GM18519 (cell line): ENCODE data around the gene DCBLD2.

Experiments
- ATAC-seq: cut with Tn5 transposase; IDR thresholded peaks from one replicate; pipeline ENCODE4 v1.9.1; 2021; ENCODE audit warnings: mild to moderate bottlenecking, moderate library complexity; ENCODE audit not compliant: unreplicated experiment, low FRiP score

Gene DCBLD2

DNA sequence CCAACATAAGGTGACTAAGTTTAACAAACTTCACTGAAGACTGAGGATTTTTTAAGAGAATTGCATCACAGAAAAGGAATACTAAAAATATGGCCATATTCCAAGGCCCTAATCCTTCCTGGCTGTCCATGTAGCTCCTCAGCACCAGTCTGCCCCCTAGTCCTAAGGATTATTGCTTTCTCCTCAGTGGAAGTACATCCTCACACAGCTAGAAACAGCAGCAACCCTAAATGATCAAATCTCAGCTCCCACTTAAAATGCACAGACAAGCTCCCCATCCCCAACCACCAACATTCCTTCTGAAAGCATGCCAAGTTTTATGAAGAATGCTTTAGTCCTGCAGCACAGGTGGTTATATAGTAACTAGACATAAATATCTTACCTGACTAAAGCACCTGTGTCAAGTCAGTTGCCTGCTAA lies 123.7 kb downstream of the DCBLD2 start:
- no peak for ATAC-seq

DNA sequence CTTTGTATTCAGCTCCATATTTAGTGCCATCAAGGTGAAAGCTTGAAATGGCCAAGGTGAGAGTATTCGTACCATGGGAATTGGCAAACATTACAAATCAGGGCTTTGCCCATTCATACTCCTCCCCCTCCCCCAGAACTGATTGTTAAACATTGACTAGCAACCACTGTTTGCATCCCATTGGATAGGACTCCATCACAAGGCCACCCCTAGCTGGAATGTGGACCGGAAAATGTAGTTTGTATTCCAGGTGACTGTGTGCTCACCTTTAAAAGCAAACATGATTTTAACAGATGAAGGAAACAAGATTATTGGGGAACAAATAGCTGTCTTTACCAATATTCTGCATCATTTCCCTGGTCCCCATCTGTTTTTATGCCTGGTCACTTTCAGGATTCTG lies 124.2 kb downstream of the DCBLD2 start:
- ATAC-seq, result no peak

DNA sequence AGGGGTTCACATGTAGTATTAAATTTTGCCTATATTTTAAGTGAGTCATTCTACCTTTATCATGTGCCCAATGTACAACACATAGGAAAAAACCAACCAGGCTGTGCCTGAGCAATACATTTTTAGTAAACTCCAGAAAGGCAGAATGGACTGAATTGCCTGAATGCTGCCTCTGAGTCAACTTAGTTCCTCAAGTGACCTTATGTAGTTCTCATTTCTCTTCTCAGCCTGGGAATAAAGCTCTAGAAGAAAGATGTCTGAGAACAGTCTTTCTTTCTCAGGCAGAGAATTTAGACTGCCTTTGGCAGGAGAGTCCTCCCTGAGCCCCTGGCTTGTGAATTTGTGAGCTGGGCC lies 125.4 kb downstream of the DCBLD2 start:
- no peak for ATAC-seq

DNA sequence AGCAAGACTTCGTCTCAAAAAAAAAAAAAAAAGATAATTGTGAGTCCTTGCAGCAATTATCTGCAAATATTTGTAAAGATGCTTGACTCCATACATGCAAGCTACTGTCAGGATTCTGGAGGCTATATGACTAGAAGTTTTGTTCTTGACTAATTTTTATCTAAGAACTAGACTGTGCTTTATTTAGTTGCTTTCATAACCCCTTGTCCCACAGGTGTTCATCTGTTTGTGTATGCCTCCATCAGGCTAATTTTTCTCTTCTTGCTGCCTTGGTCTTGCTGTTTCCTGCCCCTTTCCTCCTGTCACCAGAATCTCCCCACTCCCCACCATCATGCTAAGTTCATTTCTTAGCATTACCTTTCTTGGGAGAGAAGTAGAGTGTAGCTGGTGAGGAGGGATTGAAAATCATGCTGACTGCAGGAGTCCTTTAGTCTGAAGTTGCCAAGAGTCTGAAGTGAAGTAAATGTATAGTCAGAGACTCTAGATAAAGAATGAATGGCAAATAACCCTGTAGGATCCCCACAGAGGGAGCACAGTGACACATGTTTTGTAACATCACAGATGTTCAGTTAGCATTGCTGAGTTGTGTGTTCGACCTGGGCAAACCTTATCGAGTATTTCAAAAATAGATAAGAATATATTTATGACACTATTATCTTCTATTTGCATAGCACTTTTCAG lies 125.9 kb downstream of the DCBLD2 start:
- ATAC-seq, result no peak

DNA sequence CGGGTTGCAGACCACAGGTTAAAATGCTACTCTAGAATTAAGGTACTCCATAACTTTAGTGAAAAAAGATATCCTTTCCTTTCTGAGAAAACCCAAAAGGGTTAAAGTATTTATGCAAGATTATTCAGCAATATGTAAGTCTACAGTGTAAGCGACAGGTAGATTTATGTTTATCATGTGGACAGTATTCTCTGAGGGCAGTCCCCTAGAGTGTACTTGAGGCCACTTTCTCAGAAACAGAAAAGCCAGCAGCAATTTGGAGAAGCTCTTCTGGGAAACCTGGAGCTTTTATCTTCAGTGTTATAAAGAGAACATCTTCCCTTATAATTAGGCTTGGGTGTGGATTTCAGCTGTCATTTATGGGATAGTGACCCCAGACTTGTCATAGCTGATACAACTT lies 129.5 kb downstream of the DCBLD2 start:
- ATAC-seq, result no peak

DNA sequence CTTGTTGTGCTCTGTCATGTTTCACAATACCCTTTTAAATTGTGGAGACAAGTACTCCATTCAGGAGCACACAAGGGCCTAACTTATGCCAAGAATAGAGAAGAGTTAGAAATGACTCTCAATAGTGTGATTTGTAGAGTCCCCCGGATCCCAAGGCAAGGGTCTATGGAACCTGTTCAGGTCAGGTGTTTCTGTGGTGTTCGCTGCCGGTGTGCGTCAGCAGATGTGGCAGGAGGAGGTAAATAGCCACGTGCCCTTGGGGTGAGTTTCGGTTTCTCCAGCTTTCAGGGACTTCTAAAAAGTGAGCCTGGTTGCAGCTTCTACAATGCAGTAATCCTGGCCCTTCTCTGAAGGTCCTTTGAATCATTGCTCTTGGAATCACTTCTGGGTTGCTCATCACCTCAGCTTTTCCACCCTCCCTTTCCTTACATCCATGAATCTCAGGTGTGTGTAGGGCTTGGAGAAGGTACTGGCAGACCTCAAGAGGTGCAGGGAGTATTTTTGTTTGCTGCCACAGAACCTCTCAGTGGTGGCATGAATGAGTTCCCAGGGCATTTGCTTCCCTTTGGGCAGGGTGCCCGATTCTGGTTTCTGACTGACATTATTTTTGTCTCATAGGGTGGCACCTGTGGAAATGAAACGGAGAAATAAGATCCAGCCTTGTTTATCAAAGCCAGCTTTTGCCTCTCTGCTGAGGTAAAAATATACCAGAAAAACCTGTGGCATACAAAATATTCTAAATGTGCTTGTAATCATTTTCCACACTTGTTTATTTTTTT lies 131.0 kb downstream of the DCBLD2 start:
- no peak for ATAC-seq

DNA sequence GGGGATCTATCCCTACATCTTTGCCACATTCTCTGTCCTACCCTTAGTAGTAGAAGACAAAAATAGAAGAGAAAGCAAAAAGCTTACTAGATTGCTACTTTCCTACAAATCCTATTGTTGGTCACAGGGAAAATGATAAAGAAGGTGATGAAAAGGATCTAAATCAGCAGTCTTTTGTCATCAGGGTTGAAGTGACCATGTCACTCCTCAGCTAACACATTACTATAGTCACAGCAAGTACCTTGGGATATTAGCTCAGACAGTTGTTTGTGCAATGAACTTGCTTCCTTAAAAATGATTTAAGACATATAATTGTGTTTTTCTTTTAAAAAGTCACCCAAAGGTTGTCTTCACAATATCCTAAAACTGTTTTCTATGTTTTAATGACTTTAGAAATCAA lies 132.0 kb downstream of the DCBLD2 start:
- ATAC-seq, result no peak

DNA sequence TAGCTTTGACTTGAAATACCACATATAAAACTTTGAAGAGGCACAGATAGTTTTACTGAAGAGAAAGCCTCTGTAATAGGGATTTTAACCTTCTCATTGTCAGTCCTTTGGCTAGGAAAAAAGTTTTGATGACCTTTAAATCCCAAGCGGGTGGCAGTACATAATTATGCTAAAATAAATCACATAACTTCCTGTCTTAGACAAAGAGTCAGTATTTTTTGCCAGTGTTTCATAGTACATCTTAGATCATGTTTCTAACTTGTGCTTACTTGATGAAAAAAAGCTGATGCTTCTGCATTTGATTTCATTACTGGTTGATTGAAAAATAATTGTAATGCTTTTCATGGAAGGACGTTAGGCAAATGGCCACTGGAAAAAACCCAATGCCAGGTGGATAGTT lies 132.5 kb downstream of the DCBLD2 start:
- no peak for ATAC-seq

DNA sequence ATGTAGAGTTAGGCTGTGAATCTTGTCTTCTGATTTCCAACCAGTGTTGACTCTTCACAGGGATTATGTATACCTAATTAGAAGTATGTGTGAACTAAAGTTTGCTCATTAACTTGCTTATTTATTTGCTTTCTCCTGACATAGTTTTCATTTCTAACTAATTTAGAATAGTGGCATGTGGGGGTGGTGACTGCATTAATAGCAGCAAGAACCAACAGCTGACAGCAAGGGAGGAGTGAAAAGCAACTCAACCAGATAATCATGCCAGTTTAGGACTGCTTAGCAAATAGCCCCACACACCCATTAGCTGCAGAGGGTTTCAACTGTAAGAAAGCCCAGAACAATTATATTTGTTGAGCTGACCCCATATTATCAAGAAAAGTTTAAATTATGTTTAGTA lies 134.6 kb downstream of the DCBLD2 start:
- ATAC-seq, result no peak

DNA sequence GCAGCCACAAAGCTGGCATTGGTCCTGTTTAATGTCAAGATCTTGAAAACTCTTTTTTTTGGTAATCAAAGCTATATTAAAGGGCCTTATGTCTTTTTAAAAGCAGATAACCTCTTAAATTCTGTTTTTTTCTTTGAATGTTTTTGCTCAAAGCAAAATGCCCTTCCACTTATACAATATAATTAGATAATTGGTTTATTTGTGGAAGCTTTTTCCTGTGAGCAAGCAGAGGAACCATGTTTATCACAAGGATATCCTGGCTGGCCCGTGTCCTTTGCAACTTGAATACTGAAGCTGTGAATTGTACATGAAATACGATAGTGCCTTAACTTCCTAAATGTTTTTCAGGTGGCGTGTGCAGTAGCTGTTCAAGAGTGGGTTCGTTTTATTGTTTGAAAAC lies 135.8 kb downstream of the DCBLD2 start:
- ATAC-seq, result no peak

DNA sequence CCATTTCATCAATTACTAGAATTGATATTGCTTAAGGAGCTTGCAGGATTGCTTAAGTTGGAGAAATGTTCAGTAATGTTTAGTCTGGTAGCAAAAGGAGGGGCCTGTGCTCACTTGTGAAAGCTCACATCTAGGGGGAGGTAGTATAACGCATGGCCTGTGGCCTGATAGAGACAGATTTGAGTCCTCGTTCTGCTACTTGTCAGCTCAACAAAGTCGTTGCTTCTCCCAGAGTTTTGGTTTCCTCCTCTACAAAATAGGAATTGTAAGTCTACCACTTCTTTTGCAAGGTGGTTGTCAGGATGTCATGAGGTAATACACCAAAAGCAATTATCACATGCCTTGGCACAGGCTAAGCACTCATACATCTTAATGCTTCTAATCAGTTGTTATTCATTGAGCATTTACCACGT lies 137.0 kb downstream of the DCBLD2 start:
- no peak for ATAC-seq

DNA sequence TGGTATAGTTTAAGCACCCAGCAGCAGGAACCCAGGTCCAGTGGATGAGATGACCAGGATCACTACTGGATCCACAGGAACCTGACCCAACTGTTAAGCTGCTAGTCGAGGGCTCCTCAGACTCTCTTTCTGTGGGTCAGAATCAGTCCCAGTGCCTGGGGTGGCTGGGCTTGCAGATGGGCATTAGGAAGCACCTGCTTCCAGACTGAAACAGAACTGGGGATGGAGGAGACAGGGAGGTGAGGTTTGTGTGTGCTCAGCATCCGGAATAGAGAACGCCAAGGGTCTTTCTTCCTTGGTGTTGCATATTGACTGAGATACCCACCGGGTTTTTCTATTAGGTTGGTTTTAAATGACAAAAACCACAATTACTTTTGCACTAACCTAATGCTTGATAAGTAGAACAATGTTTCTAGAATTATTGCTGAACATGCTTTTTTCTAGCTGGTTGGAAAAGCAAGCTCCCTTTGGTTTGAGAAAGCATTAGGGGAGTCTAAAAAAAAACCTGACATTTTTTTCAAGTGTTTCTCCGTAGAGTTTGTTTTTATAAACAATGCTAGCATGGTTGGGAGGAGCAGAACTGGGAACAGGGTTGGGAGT lies 137.6 kb downstream of the DCBLD2 start:
- ATAC-seq, result no peak

DNA sequence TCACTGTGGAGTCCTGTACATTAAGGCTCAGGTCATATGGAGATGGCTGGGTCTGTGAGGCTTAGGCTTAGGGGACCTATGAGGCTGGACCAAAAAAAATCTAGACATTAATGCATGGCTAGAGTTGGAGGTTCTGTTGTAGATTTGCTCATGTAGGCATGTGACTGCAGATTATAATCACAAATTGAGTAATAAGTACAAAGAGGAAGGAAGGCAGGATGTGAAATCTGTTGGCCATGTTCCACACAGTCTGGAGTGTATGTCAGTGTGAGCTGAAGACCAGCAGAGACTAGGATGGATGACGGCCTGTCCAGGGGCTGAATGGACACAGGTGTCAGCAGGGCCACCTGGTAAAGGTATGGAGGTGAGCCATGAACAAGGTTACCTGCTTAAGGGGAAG lies 138.4 kb downstream of the DCBLD2 start, which contains the start of gene ST3GAL6:
ST3GAL6 (plus strand) TSS at position 265 of the 400 bp plus-strand sequence. CDS start 5,101 bp downstream, outside the sequence.
- no peak for ATAC-seq

DNA sequence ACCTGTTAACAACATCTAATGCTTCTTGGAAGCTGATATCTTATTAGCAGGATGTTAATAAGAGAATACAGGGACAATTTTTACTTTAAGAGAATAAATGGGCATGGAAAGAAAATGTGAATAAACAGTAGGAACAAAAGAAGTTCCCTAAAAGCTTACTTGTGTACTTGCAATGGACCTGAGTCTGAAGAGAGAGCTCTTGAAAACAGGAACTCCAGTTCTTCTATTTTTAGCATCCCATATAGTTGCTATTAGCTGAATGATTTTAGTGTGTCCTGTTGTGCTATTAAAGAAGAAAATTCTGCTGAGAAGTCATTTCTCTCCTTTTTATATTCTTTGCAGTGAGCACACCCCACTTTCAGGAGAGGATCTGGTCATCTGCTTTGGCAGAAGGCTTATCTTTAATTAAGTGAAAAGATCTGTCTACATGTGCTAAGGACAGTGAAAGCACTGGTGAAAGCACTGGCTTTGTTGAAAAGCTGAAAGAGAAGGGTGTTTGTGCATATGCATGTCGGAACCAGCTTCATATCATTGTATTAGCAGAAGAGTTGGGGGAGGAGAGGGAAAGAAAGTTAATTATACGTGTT lies 139.8 kb downstream of the DCBLD2 start:
- no peak for ATAC-seq

DNA sequence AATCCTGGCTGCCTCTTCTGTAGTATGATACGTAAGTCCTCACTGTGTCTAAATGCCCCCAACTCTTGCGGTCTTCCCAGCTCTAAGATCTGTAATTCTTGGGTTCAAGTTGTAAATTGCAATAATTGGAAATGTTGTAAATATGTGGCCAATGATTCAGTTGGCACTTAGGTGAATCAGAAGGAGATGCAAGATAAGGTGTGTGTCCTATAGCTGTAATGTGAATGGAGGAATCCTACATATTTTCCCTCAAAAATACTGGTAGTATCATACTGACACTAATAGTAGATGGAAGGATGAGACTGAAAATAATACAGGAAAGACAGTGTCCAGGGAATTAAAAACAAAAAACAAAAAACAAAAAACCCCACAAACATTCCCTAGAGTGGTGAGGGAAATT lies 141.9 kb downstream of the DCBLD2 start:
- ATAC-seq, result no peak

DNA sequence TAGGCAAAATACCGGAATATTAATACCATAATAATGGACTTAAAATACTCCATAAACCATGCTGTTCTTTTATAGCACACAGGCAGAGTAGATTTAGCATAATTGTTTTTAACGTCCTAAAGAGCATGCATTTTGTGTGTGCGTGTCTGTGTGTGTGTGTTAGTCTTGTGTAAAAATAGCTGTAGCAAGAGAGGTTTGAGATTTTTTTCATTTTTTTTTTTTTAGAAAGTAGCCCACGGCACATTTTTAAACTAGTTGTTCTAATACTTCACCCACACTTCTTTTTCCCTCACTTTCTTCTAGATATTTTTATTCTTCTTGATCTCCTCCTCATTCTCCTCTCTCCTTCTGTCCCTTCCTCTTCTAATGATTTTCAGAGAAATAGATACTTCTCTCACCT lies 145.9 kb downstream of the DCBLD2 start:
- ATAC-seq, result no peak

DNA sequence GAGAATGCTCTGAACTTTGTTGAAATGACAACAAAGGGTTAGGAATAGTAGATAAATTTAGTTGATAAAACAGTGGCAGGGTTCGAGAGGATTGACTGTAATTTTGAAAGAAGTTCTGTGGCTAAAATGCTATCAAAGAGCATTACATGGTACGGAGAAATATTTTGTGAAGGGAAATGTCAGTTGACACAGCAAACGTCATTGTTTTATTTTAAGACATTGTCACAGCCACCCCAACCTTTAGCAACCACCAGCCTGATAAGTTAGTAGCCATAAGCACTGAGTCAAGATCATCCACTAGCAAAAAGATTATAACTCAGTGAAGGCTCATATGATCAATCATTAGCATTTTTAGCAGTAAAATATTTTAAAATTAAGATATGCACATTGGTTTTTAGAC lies 147.0 kb downstream of the DCBLD2 start:
- ATAC-seq, result no peak

DNA sequence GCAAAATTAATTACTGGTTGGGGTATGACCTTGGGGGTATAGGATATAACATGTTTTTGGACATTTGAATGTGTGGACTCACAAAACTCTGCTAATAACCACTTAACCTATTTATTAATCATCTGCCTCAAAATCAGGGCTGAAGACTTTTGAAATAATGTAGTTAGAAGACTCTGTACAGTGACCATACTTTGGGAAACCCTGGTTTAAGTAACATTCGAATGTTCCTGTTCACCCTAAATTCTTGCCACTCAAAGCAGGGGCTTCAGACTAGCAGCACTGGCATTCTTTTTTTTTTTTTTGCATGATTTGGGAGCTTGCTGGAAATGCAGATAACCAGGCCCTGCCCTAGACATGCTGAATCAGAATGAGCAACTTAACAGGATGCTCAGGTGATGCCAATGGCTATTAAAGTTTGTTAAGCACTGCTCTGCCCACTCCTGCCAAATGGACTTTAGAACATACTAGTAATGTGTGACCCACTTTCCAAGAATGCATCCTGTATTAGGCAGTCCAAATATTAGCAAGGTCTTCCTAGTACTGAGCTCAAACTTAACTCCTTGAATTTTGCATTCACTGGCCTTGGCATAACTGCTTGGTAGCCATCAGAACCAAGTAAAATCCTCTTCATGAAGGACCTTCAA lies 151.1 kb downstream of the DCBLD2 start:
- ATAC-seq, result no peak

DNA sequence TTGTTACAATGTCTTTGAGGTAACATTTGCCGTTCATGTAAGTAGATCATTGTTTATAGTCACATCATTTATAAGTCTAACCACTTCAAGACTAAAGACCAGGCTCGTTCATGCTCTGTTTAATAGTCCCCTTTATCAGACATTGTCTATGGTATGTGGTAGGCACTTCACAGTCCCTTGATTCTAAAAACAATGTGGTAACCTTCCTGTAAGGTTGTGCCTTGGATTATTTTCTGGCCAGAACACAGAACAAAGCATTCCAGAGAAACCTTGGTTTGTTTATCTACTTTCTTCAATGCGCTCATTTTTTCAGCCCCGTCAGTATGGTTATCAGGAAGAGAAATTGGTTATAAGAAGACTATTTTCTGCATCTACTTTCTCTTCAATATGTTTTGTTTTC lies 154.6 kb downstream of the DCBLD2 start:
- ATAC-seq, result no peak

DNA sequence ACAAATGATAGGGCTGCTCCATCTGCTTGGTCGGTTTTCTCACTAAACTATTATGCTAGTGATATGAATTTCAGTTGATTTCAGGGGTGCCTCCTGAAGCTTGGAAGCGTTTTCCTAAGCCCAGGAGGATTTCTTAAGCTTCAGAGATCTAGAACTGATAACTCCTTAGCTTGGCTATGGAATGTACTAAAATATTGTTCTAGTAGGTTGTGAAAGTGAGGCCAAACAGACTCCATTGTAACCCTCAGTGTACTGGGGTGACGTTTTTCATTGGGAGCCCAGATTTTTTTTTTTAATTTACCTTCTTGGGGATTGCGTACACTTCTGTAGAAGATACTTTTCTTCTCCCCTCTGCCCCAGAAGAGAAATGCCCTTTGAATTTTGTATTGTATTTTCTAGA lies 155.4 kb downstream of the DCBLD2 start:
- no peak for ATAC-seq
